ENCODE data around the gene MYO7B.

The MYO7B gene

DNA sequence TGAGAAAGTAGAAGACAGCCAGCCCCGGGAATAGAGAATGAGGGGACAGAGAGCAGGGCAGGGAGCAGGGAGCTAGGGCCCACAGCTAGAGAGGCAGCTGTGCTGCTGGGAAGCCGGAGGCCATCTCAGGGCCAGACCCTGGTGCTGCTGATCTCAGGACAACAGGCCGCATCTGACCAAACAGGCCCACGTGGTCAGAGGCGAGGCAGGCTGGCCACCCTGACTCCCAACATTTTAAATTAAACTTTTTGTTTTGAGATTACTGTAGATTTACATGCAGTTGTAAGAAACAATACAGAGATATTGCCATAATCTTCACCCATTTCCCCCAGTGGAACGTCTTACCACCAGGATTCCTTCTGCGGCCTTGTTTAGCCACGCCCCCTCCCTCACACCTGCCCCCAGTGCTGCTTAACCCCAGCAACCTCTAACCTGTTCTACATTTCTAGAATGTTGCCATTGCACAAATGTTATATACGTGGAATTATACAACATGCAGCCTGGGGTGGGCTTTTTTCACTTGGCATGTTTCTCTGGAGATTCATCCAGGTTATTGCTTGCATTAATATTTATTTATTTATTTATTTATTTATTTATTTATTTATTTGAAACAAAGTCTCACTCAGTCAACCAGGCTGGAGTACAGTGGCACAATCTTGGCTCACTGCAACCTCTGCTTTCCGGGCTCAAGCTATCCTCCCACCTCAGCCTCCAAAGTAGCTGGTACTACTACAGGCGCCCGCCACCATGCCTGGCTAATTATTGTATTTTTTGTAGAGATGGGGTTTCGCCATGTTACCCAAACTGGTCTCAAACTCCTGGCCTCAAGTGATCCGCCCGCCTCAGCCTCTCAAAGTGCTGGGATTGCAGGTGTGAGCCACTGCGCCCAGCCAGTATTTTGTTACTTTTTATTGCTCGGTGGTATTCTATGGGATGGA lies 61.8 kb downstream of the MYO7B start:
- peaks cover 15% of the 10 kb centered on the region for H3K9me3 ChIP-seq (ENCODE audit: insufficient read depth, low read length, severe bottlenecking)
- DNase-seq, result no peak
- peaks cover 13% of the 10 kb centered on the region for H3K36me3 ChIP-seq (ENCODE audit: insufficient read depth, low read length)
- peak overlapping the region; percentile 97 for H3K27ac ChIP-seq (ENCODE audit: low read length)
- TF ChIP-seq, protein P1, sequence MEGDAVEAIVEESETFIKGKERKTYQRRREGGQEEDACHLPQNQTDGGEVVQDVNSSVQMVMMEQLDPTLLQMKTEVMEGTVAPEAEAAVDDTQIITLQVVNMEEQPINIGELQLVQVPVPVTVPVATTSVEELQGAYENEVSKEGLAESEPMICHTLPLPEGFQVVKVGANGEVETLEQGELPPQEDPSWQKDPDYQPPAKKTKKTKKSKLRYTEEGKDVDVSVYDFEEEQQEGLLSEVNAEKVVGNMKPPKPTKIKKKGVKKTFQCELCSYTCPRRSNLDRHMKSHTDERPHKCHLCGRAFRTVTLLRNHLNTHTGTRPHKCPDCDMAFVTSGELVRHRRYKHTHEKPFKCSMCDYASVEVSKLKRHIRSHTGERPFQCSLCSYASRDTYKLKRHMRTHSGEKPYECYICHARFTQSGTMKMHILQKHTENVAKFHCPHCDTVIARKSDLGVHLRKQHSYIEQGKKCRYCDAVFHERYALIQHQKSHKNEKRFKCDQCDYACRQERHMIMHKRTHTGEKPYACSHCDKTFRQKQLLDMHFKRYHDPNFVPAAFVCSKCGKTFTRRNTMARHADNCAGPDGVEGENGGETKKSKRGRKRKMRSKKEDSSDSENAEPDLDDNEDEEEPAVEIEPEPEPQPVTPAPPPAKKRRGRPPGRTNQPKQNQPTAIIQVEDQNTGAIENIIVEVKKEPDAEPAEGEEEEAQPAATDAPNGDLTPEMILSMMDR (IDR thresholded peaks at IDR 0.05; ENCODE audit: borderline replicate concordance, extremely low read depth, low read length, poor library complexity, severe bottlenecking), result no peak
- no peak for TF ChIP-seq EZH2 (IDR thresholded peaks at IDR 0.05; ENCODE audit: borderline replicate concordance, low read depth, low read length, severe bottlenecking)
- peak overlapping the region; percentile 57 for H3K9ac ChIP-seq (ENCODE audit: low read depth, low read length)
- no peak; the same call in 2 of the 3 replicates for ATAC-seq (ENCODE audit: insufficient read depth, low read depth)
- H3K4me2 ChIP-seq (ENCODE audit: insufficient read depth, low read length), result peak overlapping the region; percentile 30; the same call in 1 of the 2 replicates
- no peaks in the 10 kb centered on the region for H4K20me1 ChIP-seq (ENCODE audit: insufficient read depth, low read length)
- 0 out of 2 replicates have a peak overlapping the region, but pooled peaks have one; percentile 13 for H2AFZ ChIP-seq (ENCODE audit: low read depth, low read length)
- H3K4me1 ChIP-seq (ENCODE audit: insufficient read depth, low read length), result peaks cover 84% of the 10 kb centered on the region
- peak overlapping the region in 1 of 2 experiments; percentile 47; a peak in 1 of 4 replicates for H3K4me3 ChIP-seq (ENCODE audit: low read depth in 1 of 2, low read length in 2 of 2)
- peaks cover 31% of the 10 kb centered on the region for H3K79me2 ChIP-seq (ENCODE audit: insufficient read depth, low read length)
- no peaks in the 10 kb centered on the region for H3K27me3 ChIP-seq (ENCODE audit: insufficient read depth, low read length, poor library complexity)

DNA sequence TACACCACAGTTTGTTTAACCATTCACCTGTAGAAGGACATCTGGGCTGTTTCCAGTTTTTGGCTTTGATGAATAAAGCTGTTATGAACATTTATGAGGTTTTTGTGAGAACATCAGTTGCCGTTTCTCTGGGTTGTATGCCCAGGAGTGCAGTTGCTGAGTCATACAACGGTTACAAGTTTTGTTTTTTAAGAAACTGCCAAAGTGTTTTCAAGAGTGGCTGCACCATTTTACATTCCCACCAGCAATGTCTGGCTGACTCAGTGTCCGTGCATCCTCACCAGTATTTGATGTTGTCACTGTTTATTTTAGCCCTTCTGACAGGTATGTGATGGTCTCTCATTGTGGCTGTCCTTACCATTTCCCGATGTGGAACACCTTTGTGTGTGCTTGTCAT lies 62.5 kb downstream of the MYO7B start:
- DNase-seq, result no peak
- H3K79me2 ChIP-seq (ENCODE audit: insufficient read depth, low read length), result peaks cover 38% of the 10 kb centered on the region
- H4K20me1 ChIP-seq (ENCODE audit: insufficient read depth, low read length), result no peaks in the 10 kb centered on the region
- H2AFZ ChIP-seq (ENCODE audit: low read depth, low read length), result peak overlapping the region; percentile 13; the same call in 1 of the 2 replicates
- TF ChIP-seq EZH2 (IDR thresholded peaks at IDR 0.05; ENCODE audit: borderline replicate concordance, low read depth, low read length, severe bottlenecking), result no peak
- TF ChIP-seq, protein P1 (IDR thresholded peaks at IDR 0.05; ENCODE audit: borderline replicate concordance, extremely low read depth, low read length, poor library complexity, severe bottlenecking), result no peak
- peak overlapping the region; percentile 19 to 47; a peak in 3 of 4 replicates for H3K4me3 ChIP-seq (ENCODE audit: low read depth in 1 of 2, low read length in 2 of 2)
- H3K27ac ChIP-seq (ENCODE audit: low read length), result peak overlapping the region; percentile 97
- H3K9me3 ChIP-seq (ENCODE audit: insufficient read depth, low read length, severe bottlenecking), result peaks cover 22% of the 10 kb centered on the region
- H3K27me3 ChIP-seq (ENCODE audit: insufficient read depth, low read length, poor library complexity), result no peaks in the 10 kb centered on the region
- H3K4me2 ChIP-seq (ENCODE audit: insufficient read depth, low read length), result peak overlapping the region; percentile 30
- peaks cover 85% of the 10 kb centered on the region for H3K4me1 ChIP-seq (ENCODE audit: insufficient read depth, low read length)
- H3K9ac ChIP-seq (ENCODE audit: low read depth, low read length), result peak overlapping the region; percentile 57
- peak; percentile 41; the same call in 2 of the 3 replicates for ATAC-seq (ENCODE audit: insufficient read depth, low read depth)
- H3K36me3 ChIP-seq (ENCODE audit: insufficient read depth, low read length), result peaks cover 20% of the 10 kb centered on the region

DNA sequence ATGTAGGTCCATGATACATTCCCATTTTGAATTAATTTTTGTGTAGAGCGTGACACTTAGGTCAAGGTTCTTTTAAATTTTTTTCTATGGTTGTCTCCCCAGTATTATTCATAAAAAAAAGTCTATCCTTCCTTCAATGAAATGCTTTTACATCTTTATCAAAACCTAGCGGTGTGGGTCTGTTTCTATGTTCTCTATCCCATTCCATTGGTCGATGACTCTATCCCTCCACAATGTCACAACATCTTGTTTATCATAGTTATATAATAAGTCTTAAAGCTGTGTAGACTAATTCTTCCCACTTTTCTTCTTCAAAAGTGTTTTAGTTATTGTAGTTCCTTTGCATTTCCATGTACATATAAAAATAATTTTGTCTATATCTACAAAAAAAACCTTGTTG lies 63.2 kb downstream of the MYO7B start:
- Histone ChIP-seq H3K79me2 (ENCODE audit: insufficient read depth, low read length) (peaks cover 44% of the 10 kb centered on the region), H2AFZ (ENCODE audit: low read depth, low read length) (no peak overlapping the region), H3K4me2 (ENCODE audit: insufficient read depth, low read length) (peak overlapping the region; percentile 30; the same call in 1 of the 2 replicates), H3K9ac (ENCODE audit: low read depth, low read length) (peak overlapping the region; percentile 57), H4K20me1 (ENCODE audit: insufficient read depth, low read length) (no peaks in the 10 kb centered on the region), H3K4me1 (ENCODE audit: insufficient read depth, low read length) (peaks cover 85% of the 10 kb centered on the region), H3K36me3 (ENCODE audit: insufficient read depth, low read length) (peaks cover 23% of the 10 kb centered on the region), H3K9me3 (ENCODE audit: insufficient read depth, low read length, severe bottlenecking) (peaks cover 29% of the 10 kb centered on the region), H3K27me3 (ENCODE audit: insufficient read depth, low read length, poor library complexity) (no peaks in the 10 kb centered on the region), H3K4me3 (ENCODE audit: low read depth in 1 of 2, low read length in 2 of 2) (peak overlapping the region; percentile 19 to 47; a peak in 3 of 4 replicates), H3K27ac (ENCODE audit: low read length) (peak overlapping the region; percentile 97)
- no peak for TF ChIP-seq EZH2 (IDR thresholded peaks at IDR 0.05; ENCODE audit: borderline replicate concordance, low read depth, low read length, severe bottlenecking)
- TF ChIP-seq, protein P1 (IDR thresholded peaks at IDR 0.05; ENCODE audit: borderline replicate concordance, extremely low read depth, low read length, poor library complexity, severe bottlenecking), result no peak
- ATAC-seq (ENCODE audit: insufficient read depth, low read depth) (no peak), DNase-seq (no peak)
